Endothelial cell of umbilical vein (primary cell): ENCODE results near the gene KRTAP10-1. TPM values are rescaled to one million over a fixed set of nuclear protein-coding genes. Genes with fewer than 3 reads are reported as not detected.

Source experiments
- BruUV-seq: library from RNA; stranded (reverse); fragments of 400-500 nt; replicated peaks from 2 replicates; lab custom pipeline; 2021; lab: Mats Ljungman, UMichigan
- CTCF ChIA-PET: fragments of 300-600, 350-600 bp; sonication (Branson Sonifier 250); formaldehyde crosslinking; loops from one replicate; lab custom pipeline; 2021; ENCODE audit warnings: antibody characterized with exemption, inconsistent platforms; lab: Charles Lee
- POLR2A ChIA-PET: fragments of 300-600, 350-600 bp; sonication (Branson Sonifier 250); formaldehyde crosslinking; loops from one replicate; lab custom pipeline; 2021; ENCODE audit warnings: antibody characterized with exemption, inconsistent platforms; lab: Charles Lee
- DNase-seq: peaks from one replicate; pipeline ENCODE4 v3.0.0-alpha.2; 2011; ENCODE audit warnings: low read depth, low spot score
- FAIRE-seq: peaks from 2 replicates; lab custom pipeline; 2011; peaks lifted over from hg19 to GRCh38; lab: Jason Lieb, UNC
- H2AFZ ChIP-seq: 2 replicates; pipeline ENCODE4 v1.6.0; 2012; ENCODE audit warnings: low read depth, low read length, control low read depth, inconsistent platforms
- H3K27ac ChIP-seq: 2 replicates; pipeline ENCODE4 v1.5.1; 2011; ENCODE audit warnings: low read depth, mild to moderate bottlenecking, control low read depth, low read length, moderate library complexity; ENCODE audit not compliant: insufficient read depth
- H3K27me3 ChIP-seq, 2 experiments: 2 replicates each; pipeline versions ENCODE4 v1.6.0 to v1.6.1; 2011; ENCODE audit warnings: low read length in 2 of 2, mixed read lengths in 1 of 2; ENCODE audit not compliant: control insufficient read depth in 2 of 2, insufficient read depth in 2 of 2
- H3K36me3 ChIP-seq, 2 experiments: 2 replicates in 1 of 2; 3 replicates in 1 of 2; pipeline ENCODE4 v1.5.1; 2011; ENCODE audit warnings: low read length in 2 of 2, mild to moderate bottlenecking in 1 of 2, moderate library complexity in 1 of 2; ENCODE audit not compliant: control insufficient read depth in 2 of 2, insufficient read depth in 2 of 2; ENCODE audit errors: extremely low read depth in 1 of 2
- H3K4me1 ChIP-seq: 3 replicates; pipeline ENCODE4 v1.5.1; 2011; ENCODE audit warnings: mild to moderate bottlenecking, low read length; ENCODE audit not compliant: control insufficient read depth, insufficient read depth; ENCODE audit errors: extremely low read depth
- H3K4me2 ChIP-seq: 2 replicates; pipeline ENCODE4 v1.6.1; 2011; ENCODE audit warnings: low read length, control low read depth, mixed read lengths; ENCODE audit not compliant: insufficient read depth
- H3K4me3 ChIP-seq, 3 experiments: fragments of 200-600 bp in 1 of 3; sonication (generic), shearing (Covaris generic) in 1 of 3; replicated peaks in 1 of 3; 2 replicates each; pipeline ENCODE4 v1.5.1; 2011 to 2016; ENCODE audit warnings: control low read depth in 3 of 3, low read length in 3 of 3, mild to moderate bottlenecking in 2 of 3, inconsistent platforms in 1 of 3, low read depth in 1 of 3, moderate library complexity in 1 of 3; ENCODE audit not compliant: insufficient read depth in 1 of 3
- H3K79me2 ChIP-seq: 2 replicates; pipeline ENCODE4 v1.6.0; 2012; ENCODE audit warnings: low read length, inconsistent platforms; ENCODE audit not compliant: control insufficient read depth, insufficient read depth
- H3K9ac ChIP-seq: replicated peaks from 2 replicates; pipeline ENCODE3; 2011; ENCODE audit warnings: low read length, control low read depth; ENCODE audit not compliant: insufficient read depth; ENCODE audit errors: extremely low read depth
- H3K9me1 ChIP-seq: replicated peaks from 3 replicates; pipeline ENCODE4 v1.6.0; 2011; ENCODE audit warnings: mild to moderate bottlenecking, low read length; ENCODE audit not compliant: control insufficient read depth, insufficient read depth; ENCODE audit errors: extremely low read depth
- H3K9me3 ChIP-seq: replicated peaks from 2 replicates; pipeline ENCODE4 v1.5.1; 2012; ENCODE audit warnings: low read length, inconsistent platforms; ENCODE audit not compliant: control insufficient read depth, insufficient read depth
- H4K20me1 ChIP-seq: replicated peaks from 2 replicates; pipeline ENCODE3; 2011; ENCODE audit warnings: mild to moderate bottlenecking, low read length; ENCODE audit not compliant: control insufficient read depth, insufficient read depth; ENCODE audit errors: extremely low read depth
- CTCF ChIP-seq, 2 donors: IDR thresholded peaks; 1 replicate in 1 of 2; 2 replicates in 1 of 2; pipeline ENCODE4 v1.5.1; 2011; ENCODE audit warnings: low read length in 2 of 2, mild to moderate bottlenecking in 2 of 2, moderate library complexity in 2 of 2, control low read depth in 1 of 2, inconsistent platforms in 1 of 2, low read depth in 1 of 2; ENCODE audit not compliant: insufficient read depth in 1 of 2; ENCODE audit errors: extremely low read depth in 1 of 2
- EZH2 ChIP-seq: IDR thresholded peaks from 2 replicates; pipeline ENCODE4 v1.6.1; 2012; ENCODE audit warnings: borderline replicate concordance, low read depth, mild to moderate bottlenecking, moderate library complexity, low read length, inconsistent platforms; ENCODE audit not compliant: severe bottlenecking
- FOS ChIP-seq: IDR thresholded peaks from 2 replicates; pipeline ENCODE4 v1.6.1; 2011; ENCODE audit warnings: mild to moderate bottlenecking, low read length, moderate library complexity, borderline replicate concordance; ENCODE audit not compliant: insufficient read depth
- GATA2 ChIP-seq: IDR thresholded peaks from 2 replicates; pipeline ENCODE4 v1.7.0; 2011; ENCODE audit warnings: low read depth, mild to moderate bottlenecking, moderate library complexity, mixed read lengths, low read length; ENCODE audit not compliant: insufficient read length, insufficient read depth
- JUN ChIP-seq: IDR thresholded peaks from 2 replicates; pipeline ENCODE4 v1.6.1; 2011; ENCODE audit warnings: borderline replicate concordance, low read depth; ENCODE audit not compliant: insufficient read length, insufficient read depth
- MAX ChIP-seq: IDR thresholded peaks from 2 replicates; pipeline ENCODE4 v1.6.1; 2011; ENCODE audit not compliant: insufficient read depth, insufficient read length
- MYC ChIP-seq: IDR thresholded peaks from one replicate; pipeline ENCODE4 v1.6.1; 2011; ENCODE audit warnings: mild to moderate bottlenecking, low read depth, low read length
- POLR2A ChIP-seq: IDR thresholded peaks from 2 replicates; pipeline ENCODE4 v1.6.1; 2012; ENCODE audit warnings: low read depth, mild to moderate bottlenecking, control low read depth, low read length
- POLR2AphosphoS5 ChIP-seq: IDR thresholded peaks from 2 replicates; pipeline ENCODE4 v1.6.1; 2012; ENCODE audit warnings: low read depth, mild to moderate bottlenecking, control low read depth, low read length, moderate library complexity; ENCODE audit not compliant: insufficient read depth
- dilution Hi-C: fragments of 300-500 bp; cut with MboI; formaldehyde crosslinking; loops from one replicate; pipeline ENCODE4 v1.15.0; 2019; ENCODE audit warnings: low sequenced_read_pairs; ENCODE audit not compliant: extremely low pct_ligation_motif_present
- intact Hi-C: fragments of 100-400 bp; cut with micrococcal nuclease; formaldehyde crosslinking; loops from one replicate; pipeline ENCODE4 v1.10.0; 2022
- polyA plus RNA-seq, 4 experiments: library from polyadenylated mRNA; depleted of rRNA in 3 of 4; stranded (reverse) in 3 of 4; unstranded in 1 of 4; fragments of >200 nt; gene quantifications; 2 replicates each; pipeline versions ENCODE4 v1.2.1 to v1.2.3, GENCODE V29; 2011 to 2012; ENCODE audit warnings: missing spikeins in 1 of 4
- total RNA-seq: library from RNA; stranded (reverse); gene quantifications from 2 replicates; pipeline ENCODE4 v1.2.3, GENCODE V29; 2021

Gene KRTAP10-1
- total and polyA plus RNA-seq, 2 donors (not counting 3 experiments of a cell fraction or from before 2014, with no cell fraction given): not detected

GRCh38 chr21:44583089-44583799 lies 43.2 kb upstream of the KRTAP10-1 start:
- no peak overlapping the region for H3K9ac ChIP-seq
- TF ChIP-seq JUN: no peak
- no peak for TF ChIP-seq EZH2
- TF ChIP-seq POLR2AphosphoS5: no peak
- no peak for TF ChIP-seq FOS
- no peak for TF ChIP-seq GATA2
- TF ChIP-seq POLR2A: no peak
- no peak for TF ChIP-seq MYC
- no peak for TF ChIP-seq MAX
- no peak for TF ChIP-seq CTCF (IDR thresholded peaks at IDR 0.05; ENCODE audit: extremely low read depth in 1 of 2, insufficient read depth in 1 of 2, low read depth in 1 of 2, low read length in 2 of 2)
- intact Hi-C loops (no loop called here), dilution Hi-C loops (no loop called here)
- no peaks in the 10 kb centered on the region for H3K4me1 ChIP-seq
- H3K79me2 ChIP-seq: no peaks in the 10 kb centered on the region
- CTCF ChIA-PET: no interaction called here
- H3K4me3 ChIP-seq: no peak overlapping the region
- BruUV-seq: no TSS peak
- no peaks in the 10 kb centered on the region for H3K9me3 ChIP-seq
- H3K4me2 ChIP-seq: no peak overlapping the region
- no peaks in the 10 kb centered on the region for H3K9me1 ChIP-seq
- POLR2A ChIA-PET: no interaction called here
- H3K27ac ChIP-seq: no peak overlapping the region
- peaks cover 3 to 8% of the 10 kb centered on the region in 2 experiments for H3K27me3 ChIP-seq
- no peaks in the 10 kb centered on the region for H3K36me3 ChIP-seq
- no peaks in the 10 kb centered on the region for H4K20me1 ChIP-seq
- no peak for FAIRE-seq
- DNase-seq: no peak
- H2AFZ ChIP-seq: no peak overlapping the region
